Measurements from ENCODE around the gene USP40. TPM values are rescaled to one million over a fixed set of nuclear protein-coding genes. Genes with fewer than 3 reads are reported as not detected.

Gene USP40
- total and polyA plus RNA-seq, 2 donors (not counting 1 experiment from before 2014, with no cell fraction given), result 18.9 to 40.6 TPM

DNA sequence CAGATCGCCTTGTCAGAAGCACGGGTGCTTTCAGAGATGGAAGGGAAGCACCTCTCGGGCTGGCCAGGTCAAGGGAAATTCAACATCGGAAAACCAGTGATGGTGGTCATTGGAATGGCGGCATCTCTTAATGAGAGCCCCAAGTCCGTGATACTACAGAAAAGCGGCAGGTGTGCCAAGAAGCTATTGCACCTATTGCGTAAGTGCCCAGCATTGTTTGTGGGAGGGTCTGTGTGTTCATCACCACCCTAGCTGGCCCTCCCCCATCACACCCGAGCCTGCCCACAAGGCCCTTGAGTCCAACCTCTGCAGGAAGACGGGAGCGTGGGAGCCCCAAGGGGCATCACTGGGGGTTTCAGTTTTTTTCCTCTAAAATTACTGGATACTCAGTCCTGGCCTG is 111.6 kb downstream of the USP40 start:
- H3K9ac ChIP-seq (ENCODE audit: insufficient read depth, low read length), result no peak overlapping the region
- H3K27me3 ChIP-seq (ENCODE audit: control insufficient read depth, insufficient read depth, low read length), result no peaks in the 10 kb centered on the region
- peaks cover 4% of the 10 kb centered on the region for H3K36me3 ChIP-seq (ENCODE audit: control insufficient read depth, insufficient read depth, low read length)
- no peak overlapping the region for H3K4me2 ChIP-seq (ENCODE audit: extremely low read depth, insufficient read depth, low read length)
- TF ChIP-seq, protein P1, sequence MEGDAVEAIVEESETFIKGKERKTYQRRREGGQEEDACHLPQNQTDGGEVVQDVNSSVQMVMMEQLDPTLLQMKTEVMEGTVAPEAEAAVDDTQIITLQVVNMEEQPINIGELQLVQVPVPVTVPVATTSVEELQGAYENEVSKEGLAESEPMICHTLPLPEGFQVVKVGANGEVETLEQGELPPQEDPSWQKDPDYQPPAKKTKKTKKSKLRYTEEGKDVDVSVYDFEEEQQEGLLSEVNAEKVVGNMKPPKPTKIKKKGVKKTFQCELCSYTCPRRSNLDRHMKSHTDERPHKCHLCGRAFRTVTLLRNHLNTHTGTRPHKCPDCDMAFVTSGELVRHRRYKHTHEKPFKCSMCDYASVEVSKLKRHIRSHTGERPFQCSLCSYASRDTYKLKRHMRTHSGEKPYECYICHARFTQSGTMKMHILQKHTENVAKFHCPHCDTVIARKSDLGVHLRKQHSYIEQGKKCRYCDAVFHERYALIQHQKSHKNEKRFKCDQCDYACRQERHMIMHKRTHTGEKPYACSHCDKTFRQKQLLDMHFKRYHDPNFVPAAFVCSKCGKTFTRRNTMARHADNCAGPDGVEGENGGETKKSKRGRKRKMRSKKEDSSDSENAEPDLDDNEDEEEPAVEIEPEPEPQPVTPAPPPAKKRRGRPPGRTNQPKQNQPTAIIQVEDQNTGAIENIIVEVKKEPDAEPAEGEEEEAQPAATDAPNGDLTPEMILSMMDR (conservative IDR thresholded peaks at IDR 0.05 in 1 of 2, IDR thresholded peaks at IDR 0.05 in 1 of 2; ENCODE audit: low read depth in 1 of 2, low read length in 2 of 2), result no peak
- TF ChIP-seq EZH2 (IDR thresholded peaks at IDR 0.05; ENCODE audit: low read length, missing control alignments), result no peak
- no peaks in the 10 kb centered on the region for H3K79me2 ChIP-seq (ENCODE audit: control insufficient read depth, insufficient read depth, low read length)
- no peak for DNase-seq (ENCODE audit: low read depth in 2 of 2)
- no peak overlapping the region for H3K27ac ChIP-seq (ENCODE audit: insufficient read depth, low read length)
- no peak overlapping the region for H3K4me3 ChIP-seq (replicated peaks in 1 of 4; ENCODE audit: control extremely low read depth in 1 of 4, insufficient read depth in 1 of 4, low read depth in 3 of 4, low read length in 4 of 4)
- H2AFZ ChIP-seq (ENCODE audit: low read length), result no peak overlapping the region
- H4K20me1 ChIP-seq (ENCODE audit: control insufficient read depth, extremely low read depth, insufficient read depth, low read length), result no peaks in the 10 kb centered on the region
- no peaks in the 10 kb centered on the region for H3K9me3 ChIP-seq (ENCODE audit: control insufficient read depth, insufficient read depth, low read depth, low read length)
- H3K4me1 ChIP-seq (ENCODE audit: control insufficient read depth, extremely low read depth, insufficient read depth, low read length), result no peaks in the 10 kb centered on the region

DNA sequence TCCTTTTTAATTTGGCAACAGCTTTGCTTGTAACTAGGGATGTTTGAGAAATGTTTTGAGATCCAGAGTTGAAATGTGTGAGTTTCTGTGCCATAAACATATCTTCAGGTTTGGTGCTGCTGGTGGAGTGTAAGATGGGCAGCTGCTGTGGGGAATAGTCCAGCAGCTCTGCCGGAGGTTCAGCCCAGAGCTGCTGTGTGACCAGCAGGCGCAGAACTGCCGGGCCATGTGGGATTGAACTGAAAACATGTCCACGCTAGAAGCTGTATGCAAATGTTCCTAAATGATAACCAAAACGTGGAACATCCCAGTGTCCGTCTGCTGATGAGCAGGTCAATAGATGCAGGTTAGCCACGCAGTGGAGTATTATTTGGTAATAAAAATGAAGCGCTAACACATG is 112.7 kb downstream of the USP40 start:
- no peaks in the 10 kb centered on the region for H3K9me3 ChIP-seq (ENCODE audit: control insufficient read depth, insufficient read depth, low read depth, low read length)
- no peak for DNase-seq (ENCODE audit: low read depth in 2 of 2)
- no peaks in the 10 kb centered on the region for H3K27me3 ChIP-seq (ENCODE audit: control insufficient read depth, insufficient read depth, low read length)
- no peak overlapping the region for H3K4me3 ChIP-seq (replicated peaks in 1 of 4; ENCODE audit: control extremely low read depth in 1 of 4, insufficient read depth in 1 of 4, low read depth in 3 of 4, low read length in 4 of 4)
- no peak overlapping the region for H2AFZ ChIP-seq (ENCODE audit: low read length)
- no peak overlapping the region for H3K9ac ChIP-seq (ENCODE audit: insufficient read depth, low read length)
- no peaks in the 10 kb centered on the region for H3K4me1 ChIP-seq (ENCODE audit: control insufficient read depth, extremely low read depth, insufficient read depth, low read length)
- TF ChIP-seq EZH2 (IDR thresholded peaks at IDR 0.05; ENCODE audit: low read length, missing control alignments), result no peak
- TF ChIP-seq, protein P1 (conservative IDR thresholded peaks at IDR 0.05 in 1 of 2, IDR thresholded peaks at IDR 0.05 in 1 of 2; ENCODE audit: low read depth in 1 of 2, low read length in 2 of 2), result no peak
- no peak overlapping the region for H3K4me2 ChIP-seq (ENCODE audit: extremely low read depth, insufficient read depth, low read length)
- H4K20me1 ChIP-seq (ENCODE audit: control insufficient read depth, extremely low read depth, insufficient read depth, low read length), result no peaks in the 10 kb centered on the region
- no peak overlapping the region for H3K27ac ChIP-seq (ENCODE audit: insufficient read depth, low read length)
- no peaks in the 10 kb centered on the region for H3K79me2 ChIP-seq (ENCODE audit: control insufficient read depth, insufficient read depth, low read length)
- peaks cover 5% of the 10 kb centered on the region for H3K36me3 ChIP-seq (ENCODE audit: control insufficient read depth, insufficient read depth, low read length)

DNA sequence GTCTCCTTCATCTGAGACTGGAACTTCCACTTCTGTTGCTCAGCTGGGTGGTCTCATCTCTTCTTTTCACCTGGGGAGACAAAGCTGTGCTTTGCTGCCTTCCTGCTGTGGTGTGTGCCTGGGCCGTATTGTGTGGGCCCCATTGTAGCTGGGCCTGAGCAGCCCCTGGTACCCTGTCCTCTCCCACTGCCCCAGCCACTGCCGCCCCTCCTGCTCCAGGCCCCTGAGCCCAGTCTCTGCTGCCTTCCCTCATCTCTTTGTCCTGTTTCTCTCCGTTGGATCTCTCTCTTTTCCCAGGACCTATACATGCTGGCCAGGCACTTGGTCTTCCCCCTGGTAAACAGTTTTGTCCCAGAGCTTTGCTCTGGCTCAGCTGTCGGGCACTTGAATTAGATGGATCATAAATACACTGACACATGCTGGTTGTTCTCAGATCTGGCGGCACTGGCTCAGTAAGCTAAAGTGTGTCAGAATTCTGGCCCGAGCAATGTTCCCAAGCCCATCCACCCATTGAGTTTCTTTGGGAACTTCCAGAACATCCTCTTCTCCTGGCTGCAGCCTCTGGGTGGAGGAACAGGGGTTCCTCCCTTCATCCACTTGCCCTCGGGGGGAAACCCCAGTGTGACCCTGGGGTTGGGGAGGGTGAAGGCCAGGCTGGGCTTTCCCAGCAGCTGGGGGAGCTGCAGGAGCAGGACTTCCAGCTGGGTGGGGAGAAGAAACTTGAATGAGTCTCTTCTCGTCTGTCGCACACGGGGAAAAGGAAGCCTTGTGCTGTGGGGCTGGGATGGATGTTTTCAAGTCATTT is 113.3 kb downstream of the USP40 start:
- Histone ChIP-seq H3K9ac (ENCODE audit: insufficient read depth, low read length) (no peak overlapping the region), H3K36me3 (ENCODE audit: control insufficient read depth, insufficient read depth, low read length) (peaks cover 5% of the 10 kb centered on the region), H3K4me3 (replicated peaks in 1 of 4; ENCODE audit: control extremely low read depth in 1 of 4, insufficient read depth in 1 of 4, low read depth in 3 of 4, low read length in 4 of 4) (no peak overlapping the region), H3K9me3 (ENCODE audit: control insufficient read depth, insufficient read depth, low read depth, low read length) (no peaks in the 10 kb centered on the region), H3K4me2 (ENCODE audit: extremely low read depth, insufficient read depth, low read length) (no peak overlapping the region), H4K20me1 (ENCODE audit: control insufficient read depth, extremely low read depth, insufficient read depth, low read length) (no peaks in the 10 kb centered on the region), H2AFZ (ENCODE audit: low read length) (no peak overlapping the region), H3K79me2 (ENCODE audit: control insufficient read depth, insufficient read depth, low read length) (no peaks in the 10 kb centered on the region), H3K27ac (ENCODE audit: insufficient read depth, low read length) (no peak overlapping the region), H3K4me1 (ENCODE audit: control insufficient read depth, extremely low read depth, insufficient read depth, low read length) (no peaks in the 10 kb centered on the region), H3K27me3 (ENCODE audit: control insufficient read depth, insufficient read depth, low read length) (no peaks in the 10 kb centered on the region)
- TF ChIP-seq, protein P1 (conservative IDR thresholded peaks at IDR 0.05 in 1 of 2, IDR thresholded peaks at IDR 0.05 in 1 of 2; ENCODE audit: low read depth in 1 of 2, low read length in 2 of 2), result no peak
- TF ChIP-seq EZH2 (IDR thresholded peaks at IDR 0.05; ENCODE audit: low read length, missing control alignments), result no peak
- DNase-seq (ENCODE audit: low read depth in 2 of 2), result no peak
